Measurements from ENCODE around the gene U2SURP.

U2SURP gene

DNA sequence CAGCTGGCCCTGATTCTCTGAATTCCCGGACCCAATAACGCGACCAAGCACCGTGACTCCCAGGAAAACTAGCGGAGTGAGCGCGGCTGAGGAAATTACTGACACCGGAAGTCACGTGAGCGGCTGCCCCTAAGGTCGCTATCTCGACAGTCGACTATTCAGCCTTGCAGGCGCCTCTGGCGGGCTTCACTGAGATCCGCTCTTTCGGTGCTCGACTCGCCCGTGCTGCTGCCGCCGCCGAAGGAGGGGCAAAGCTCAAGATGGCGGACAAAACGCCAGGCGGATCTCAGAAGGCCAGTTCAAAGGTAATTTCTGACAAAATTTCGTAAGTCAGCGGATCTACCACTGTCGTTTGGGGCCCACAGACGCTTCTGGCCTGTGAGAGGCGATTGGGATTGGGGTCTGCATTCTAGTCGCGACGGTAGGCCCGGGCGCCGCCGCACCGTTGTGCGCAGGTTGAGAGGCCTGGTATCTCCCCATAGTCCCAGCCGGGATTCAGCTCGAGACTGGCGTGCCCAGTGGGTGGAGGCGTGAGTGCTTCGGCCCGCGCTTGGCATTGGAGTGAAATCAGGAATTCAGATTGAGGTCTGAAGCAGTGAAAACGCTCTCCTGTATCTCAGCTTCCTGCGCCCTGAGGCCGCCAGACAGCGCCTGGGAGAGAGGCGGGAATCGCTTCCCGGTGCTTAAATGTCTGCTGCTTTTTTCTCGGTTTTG is at the start of gene U2SURP:
Gene U2SURP, plus strand, starts transcription at position 202 of the 714 bp plus-strand sequence. Its CDS starts 59 bp downstream, at position 261.
- Histone ChIP-seq H3K4me3 (ENCODE audit: low read depth in 1 of 2, low read length in 2 of 2) (peak within 1 kb of the TSS; percentile 82 to 96), H3K9ac (ENCODE audit: low read length) (peak within 1 kb of the TSS; percentile 92), H3K9me3 (ENCODE audit: low read length) (no peaks in the 10 kb centered on the region), H3K36me3 (ENCODE audit: insufficient read depth, low read length) (no peaks in the 10 kb centered on the region), H3K27me3 (ENCODE audit: control insufficient read depth in 1 of 2, insufficient read depth in 2 of 2, low read length in 2 of 2) (no peaks in the 10 kb centered on the region), H3K27ac (ENCODE audit: low read depth, low read length) (peak within 1 kb of the TSS; percentile 66), H3K4me1 (ENCODE audit: insufficient read depth, low read length) (peaks cover 26% of the 10 kb centered on the region)

- peaks cover 0 to 13% of the 10 kb centered on the region in 2 donors for H3K27me3 ChIP-seq (ENCODE audit: control insufficient read depth in 1 of 2, insufficient read depth in 2 of 2, low read length in 2 of 2)
- no peaks in the 10 kb centered on the region for H3K9me3 ChIP-seq (ENCODE audit: low read length)
- no peak overlapping the region for H3K4me3 ChIP-seq (ENCODE audit: low read depth in 1 of 2, low read length in 2 of 2)
- no peaks in the 10 kb centered on the region for H3K36me3 ChIP-seq (ENCODE audit: insufficient read depth, low read length)
- no peak overlapping the region for H3K9ac ChIP-seq (ENCODE audit: low read length)
- no peaks in the 10 kb centered on the region for H3K4me1 ChIP-seq (ENCODE audit: insufficient read depth, low read length)
- H3K27ac ChIP-seq (ENCODE audit: low read depth, low read length), result no peak overlapping the region
Observed at GRCh38 chr3:142951794-142952193, 49.6 kb upstream of the U2SURP start.

- no peaks in the 10 kb centered on the region for H3K36me3 ChIP-seq (ENCODE audit: insufficient read depth, low read length)
- H3K9me3 ChIP-seq (ENCODE audit: low read length), result no peaks in the 10 kb centered on the region
- no peak overlapping the region for H3K27ac ChIP-seq (ENCODE audit: low read depth, low read length)
- H3K9ac ChIP-seq (ENCODE audit: low read length), result no peak overlapping the region
- H3K27me3 ChIP-seq (ENCODE audit: control insufficient read depth in 1 of 2, insufficient read depth in 2 of 2, low read length in 2 of 2), result peaks cover 0 to 5% of the 10 kb centered on the region in 2 donors
- no peak overlapping the region for H3K4me3 ChIP-seq (ENCODE audit: low read depth in 1 of 2, low read length in 2 of 2)
- H3K4me1 ChIP-seq (ENCODE audit: insufficient read depth, low read length), result no peaks in the 10 kb centered on the region
Observed at GRCh38 chr3:142952272-142953193, 48.8 kb upstream of the U2SURP start.

- H3K4me1 ChIP-seq (ENCODE audit: insufficient read depth, low read length), result no peaks in the 10 kb centered on the region
- H3K4me3 ChIP-seq (ENCODE audit: low read depth in 1 of 2, low read length in 2 of 2), result no peak overlapping the region
- H3K9me3 ChIP-seq (ENCODE audit: low read length), result no peaks in the 10 kb centered on the region
- no peaks in the 10 kb centered on the region for H3K27me3 ChIP-seq (ENCODE audit: control insufficient read depth in 1 of 2, insufficient read depth in 2 of 2, low read length in 2 of 2)
- no peaks in the 10 kb centered on the region for H3K36me3 ChIP-seq (ENCODE audit: insufficient read depth, low read length)
- H3K9ac ChIP-seq (ENCODE audit: low read length), result no peak overlapping the region
- H3K27ac ChIP-seq (ENCODE audit: low read depth, low read length), result no peak overlapping the region
Observed at GRCh38 chr3:142953443-142953842, 47.9 kb upstream of the U2SURP start.

- Histone ChIP-seq H3K27me3 (ENCODE audit: control insufficient read depth in 1 of 2, insufficient read depth in 2 of 2, low read length in 2 of 2) (peaks cover 7 to 25% of the 10 kb centered on the region in 2 donors), H3K36me3 (ENCODE audit: insufficient read depth, low read length) (no peaks in the 10 kb centered on the region), H3K27ac (ENCODE audit: low read depth, low read length) (no peak overlapping the region), H3K4me1 (ENCODE audit: insufficient read depth, low read length) (no peaks in the 10 kb centered on the region), H3K9ac (ENCODE audit: low read length) (no peak overlapping the region), H3K4me3 (ENCODE audit: low read depth in 1 of 2, low read length in 2 of 2) (no peak overlapping the region), H3K9me3 (ENCODE audit: low read length) (no peaks in the 10 kb centered on the region)
Observed at GRCh38 chr3:142958707-142959106, 42.7 kb upstream of the U2SURP start.

GRCh38 chr3:142960322-142960850 is 41.0 kb upstream of the U2SURP start:
- no peak overlapping the region for H3K4me3 ChIP-seq (ENCODE audit: low read depth in 1 of 2, low read length in 2 of 2)
- no peaks in the 10 kb centered on the region for H3K4me1 ChIP-seq (ENCODE audit: insufficient read depth, low read length)
- no peaks in the 10 kb centered on the region for H3K9me3 ChIP-seq (ENCODE audit: low read length)
- peaks cover 15 to 27% of the 10 kb centered on the region in 2 donors for H3K27me3 ChIP-seq (ENCODE audit: control insufficient read depth in 1 of 2, insufficient read depth in 2 of 2, low read length in 2 of 2)
- H3K9ac ChIP-seq (ENCODE audit: low read length), result no peak overlapping the region
- H3K27ac ChIP-seq (ENCODE audit: low read depth, low read length), result no peak overlapping the region
- H3K36me3 ChIP-seq (ENCODE audit: insufficient read depth, low read length), result no peaks in the 10 kb centered on the region

GRCh38 chr3:142961539-142961938 is 39.8 kb upstream of the U2SURP start:
- Histone ChIP-seq H3K9me3 (ENCODE audit: low read length) (no peaks in the 10 kb centered on the region), H3K4me1 (ENCODE audit: insufficient read depth, low read length) (no peaks in the 10 kb centered on the region), H3K27ac (ENCODE audit: low read depth, low read length) (no peak overlapping the region), H3K9ac (ENCODE audit: low read length) (no peak overlapping the region), H3K4me3 (ENCODE audit: low read depth in 1 of 2, low read length in 2 of 2) (no peak overlapping the region), H3K27me3 (ENCODE audit: control insufficient read depth in 1 of 2, insufficient read depth in 2 of 2, low read length in 2 of 2) (peaks cover 15 to 27% of the 10 kb centered on the region in 2 donors), H3K36me3 (ENCODE audit: insufficient read depth, low read length) (no peaks in the 10 kb centered on the region)

GRCh38 chr3:142962175-142962519 is 39.2 kb upstream of the U2SURP start:
- Histone ChIP-seq H3K4me3 (ENCODE audit: low read depth in 1 of 2, low read length in 2 of 2) (no peak overlapping the region), H3K27me3 (ENCODE audit: control insufficient read depth in 1 of 2, insufficient read depth in 2 of 2, low read length in 2 of 2) (peaks cover 15 to 27% of the 10 kb centered on the region in 2 donors), H3K4me1 (ENCODE audit: insufficient read depth, low read length) (no peaks in the 10 kb centered on the region), H3K27ac (ENCODE audit: low read depth, low read length) (no peak overlapping the region), H3K9me3 (ENCODE audit: low read length) (no peaks in the 10 kb centered on the region), H3K36me3 (ENCODE audit: insufficient read depth, low read length) (no peaks in the 10 kb centered on the region), H3K9ac (ENCODE audit: low read length) (no peak overlapping the region)

DNA sequence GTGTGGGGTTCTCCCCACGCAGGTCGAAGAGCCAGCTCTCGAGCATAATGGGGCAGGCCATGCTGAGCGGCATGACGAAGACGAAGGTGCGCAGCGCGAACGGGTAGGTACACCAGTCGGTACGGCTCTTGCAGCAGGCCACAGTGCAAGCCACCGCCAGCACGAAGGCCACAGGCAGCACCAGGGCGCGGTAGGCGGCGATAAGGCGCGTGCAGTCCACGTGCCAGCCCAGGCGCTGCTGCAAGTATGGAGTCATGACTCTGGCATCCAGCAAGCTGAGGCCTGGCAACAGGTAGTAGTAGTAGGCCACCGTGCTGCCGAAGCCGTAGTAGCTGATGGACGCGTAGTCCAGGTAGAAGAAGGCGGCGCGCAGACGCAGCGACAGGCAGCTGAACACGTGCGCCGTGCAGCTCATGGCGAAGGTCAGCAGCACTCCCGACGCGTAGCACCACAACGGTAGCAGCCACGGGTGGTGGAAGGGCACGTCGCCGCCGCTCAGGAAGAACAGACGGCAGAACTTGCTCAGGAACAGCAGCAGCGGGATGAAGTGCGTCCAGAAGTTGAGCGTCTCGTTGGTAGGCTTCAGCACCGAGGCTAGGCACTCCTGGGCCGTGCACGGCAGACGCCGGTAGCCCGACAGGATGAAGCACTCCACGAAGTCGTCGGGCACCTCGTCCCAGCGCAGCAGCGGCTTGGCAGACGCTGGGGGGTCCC is 38.7 kb upstream of the U2SURP start:
- H3K9me3 ChIP-seq (ENCODE audit: low read length), result no peaks in the 10 kb centered on the region
- no peaks in the 10 kb centered on the region for H3K36me3 ChIP-seq (ENCODE audit: insufficient read depth, low read length)
- H3K4me3 ChIP-seq (ENCODE audit: low read depth in 1 of 2, low read length in 2 of 2), result no peak overlapping the region
- no peak overlapping the region for H3K9ac ChIP-seq (ENCODE audit: low read length)
- H3K4me1 ChIP-seq (ENCODE audit: insufficient read depth, low read length), result no peaks in the 10 kb centered on the region
- no peak overlapping the region for H3K27ac ChIP-seq (ENCODE audit: low read depth, low read length)
- H3K27me3 ChIP-seq (ENCODE audit: control insufficient read depth in 1 of 2, insufficient read depth in 2 of 2, low read length in 2 of 2), result peaks cover 15 to 27% of the 10 kb centered on the region in 2 donors

- H3K27me3 ChIP-seq (ENCODE audit: control insufficient read depth in 1 of 2, insufficient read depth in 2 of 2, low read length in 2 of 2), result peaks cover 15 to 27% of the 10 kb centered on the region in 2 donors
Observed at GRCh38 chr3:142963234-142963515, 38.2 kb upstream of the U2SURP start.

More at GRCh38 chr3:142963234-142963515, 38.2 kb upstream of the U2SURP start:
- Histone ChIP-seq H3K4me3 (ENCODE audit: low read depth in 1 of 2, low read length in 2 of 2) (no peak overlapping the region), H3K9me3 (ENCODE audit: low read length) (no peaks in the 10 kb centered on the region), H3K9ac (ENCODE audit: low read length) (no peak overlapping the region), H3K27ac (ENCODE audit: low read depth, low read length) (no peak overlapping the region), H3K36me3 (ENCODE audit: insufficient read depth, low read length) (no peaks in the 10 kb centered on the region), H3K4me1 (ENCODE audit: insufficient read depth, low read length) (no peaks in the 10 kb centered on the region)

Data from muscle layer of colon (tissue), 2 donors.